ENCODE measurements around the gene MROH2B.

GRCh38 chr5:40984884-40985283, 86.3 kb downstream of the MROH2B start:
- no peak for TF ChIP-seq CTCF (IDR thresholded peaks at IDR 0.05)
- TF ChIP-seq ZFX (IDR thresholded peaks at IDR 0.05; ENCODE audit: borderline replicate concordance) = no peak
